ENCODE measurements around the gene MTFP1.

MTFP1 gene

GRCh38 chr22:30427871-30428270, 2.3 kb downstream of the MTFP1 start:
- H3K27me3 ChIP-seq (ENCODE audit: insufficient read depth, low read length): no peaks in the 10 kb centered on the region
- H3K4me3 ChIP-seq (ENCODE audit: low read depth, low read length, poor library complexity, severe bottlenecking): no peak overlapping the region
- H3K9me2 ChIP-seq (ENCODE audit: low read depth, low read length): no peaks in the 10 kb centered on the region
- TF ChIP-seq EZH2 (IDR thresholded peaks at IDR 0.05; ENCODE audit: borderline replicate concordance, low read length) (no peak), CTCF (IDR thresholded peaks at IDR 0.05; ENCODE audit: low read length) (no peak)
- H3K9ac ChIP-seq (ENCODE audit: low read length): no peak overlapping the region
- no peak overlapping the region for H2AFZ ChIP-seq (ENCODE audit: low read length)
- H3K36me3 ChIP-seq (ENCODE audit: insufficient read depth, low read length): peaks cover 23% of the 10 kb centered on the region
- H3K4me2 ChIP-seq (ENCODE audit: low read length): no peak overlapping the region
- no peak overlapping the region for H3K27ac ChIP-seq (ENCODE audit: low read depth, low read length, poor library complexity, severe bottlenecking)
- no peaks in the 10 kb centered on the region for H4K20me1 ChIP-seq (ENCODE audit: insufficient read depth, low read length)
- no peaks in the 10 kb centered on the region for H3K79me2 ChIP-seq (ENCODE audit: insufficient read depth, low read length)
- H3F3A ChIP-seq (ENCODE audit: insufficient read depth, low read length): no peaks in the 10 kb centered on the region
- H3K9me3 ChIP-seq (ENCODE audit: low read length): no peaks in the 10 kb centered on the region
- peaks cover 26% of the 10 kb centered on the region for H3K4me1 ChIP-seq (ENCODE audit: insufficient read depth, low read length, severe bottlenecking)

GRCh38 chr22:30429887-30430286, 4.3 kb downstream of the MTFP1 start:
- H4K20me1 ChIP-seq (ENCODE audit: insufficient read depth, low read length): no peaks in the 10 kb centered on the region
- no peaks in the 10 kb centered on the region for H3K27me3 ChIP-seq (ENCODE audit: insufficient read depth, low read length)
- peaks cover 19% of the 10 kb centered on the region for H3K4me1 ChIP-seq (ENCODE audit: insufficient read depth, low read length, severe bottlenecking)
- no peak overlapping the region for H3K27ac ChIP-seq (ENCODE audit: low read depth, low read length, poor library complexity, severe bottlenecking)
- no peaks in the 10 kb centered on the region for H3K79me2 ChIP-seq (ENCODE audit: insufficient read depth, low read length)
- H3K9me2 ChIP-seq (ENCODE audit: low read depth, low read length): no peaks in the 10 kb centered on the region
- H3K4me2 ChIP-seq (ENCODE audit: low read length): no peak overlapping the region
- peaks cover 23% of the 10 kb centered on the region for H3K36me3 ChIP-seq (ENCODE audit: insufficient read depth, low read length)
- H2AFZ ChIP-seq (ENCODE audit: low read length): no peak overlapping the region
- H3F3A ChIP-seq (ENCODE audit: insufficient read depth, low read length): no peaks in the 10 kb centered on the region
- no peaks in the 10 kb centered on the region for H3K9me3 ChIP-seq (ENCODE audit: low read length)
- no peak overlapping the region for H3K4me3 ChIP-seq (ENCODE audit: low read depth, low read length, poor library complexity, severe bottlenecking)
- TF ChIP-seq EZH2 (IDR thresholded peaks at IDR 0.05; ENCODE audit: borderline replicate concordance, low read length): no peak
- TF ChIP-seq CTCF (IDR thresholded peaks at IDR 0.05; ENCODE audit: low read length): no peak
- no peak overlapping the region for H3K9ac ChIP-seq (ENCODE audit: low read length)

GRCh38 chr22:30430933-30431332, 5.4 kb downstream of the MTFP1 start:
- Histone ChIP-seq H3F3A (ENCODE audit: insufficient read depth, low read length) (no peaks in the 10 kb centered on the region), H3K79me2 (ENCODE audit: insufficient read depth, low read length) (no peaks in the 10 kb centered on the region), H2AFZ (ENCODE audit: low read length) (no peak overlapping the region), H3K9me2 (ENCODE audit: low read depth, low read length) (no peaks in the 10 kb centered on the region), H3K9me3 (ENCODE audit: low read length) (0 out of 2 replicates have a peak, but pooled peaks cover 2% of the 10 kb centered on the region), H3K4me2 (ENCODE audit: low read length) (no peak overlapping the region), H3K9ac (ENCODE audit: low read length) (no peak overlapping the region), H3K27me3 (ENCODE audit: insufficient read depth, low read length) (no peaks in the 10 kb centered on the region), H3K36me3 (ENCODE audit: insufficient read depth, low read length) (peaks cover 23% of the 10 kb centered on the region), H3K4me3 (ENCODE audit: low read depth, low read length, poor library complexity, severe bottlenecking) (no peak overlapping the region), H4K20me1 (ENCODE audit: insufficient read depth, low read length) (no peaks in the 10 kb centered on the region), H3K4me1 (ENCODE audit: insufficient read depth, low read length, severe bottlenecking) (peaks cover 23% of the 10 kb centered on the region), H3K27ac (ENCODE audit: low read depth, low read length, poor library complexity, severe bottlenecking) (no peak overlapping the region)
- TF ChIP-seq CTCF (IDR thresholded peaks at IDR 0.05; ENCODE audit: low read length) (peak; percentile 14; the same call in 1 of the 2 replicates), EZH2 (IDR thresholded peaks at IDR 0.05; ENCODE audit: borderline replicate concordance, low read length) (no peak)

Measured in OCI-LY1 (cell line).